HG03139 (cell line): ENCODE measurements around the gene TMA7B.

Source experiments
- ATAC-seq: cut with Tn5 transposase; IDR thresholded peaks from one replicate; pipeline ENCODE4 v1.9.1; 2021; ENCODE audit not compliant: unreplicated experiment

Gene TMA7B

GRCh38 chr22:39997939-39998726 is 37.9 kb downstream of the TMA7B start:
- ATAC-seq = no peak

DNA sequence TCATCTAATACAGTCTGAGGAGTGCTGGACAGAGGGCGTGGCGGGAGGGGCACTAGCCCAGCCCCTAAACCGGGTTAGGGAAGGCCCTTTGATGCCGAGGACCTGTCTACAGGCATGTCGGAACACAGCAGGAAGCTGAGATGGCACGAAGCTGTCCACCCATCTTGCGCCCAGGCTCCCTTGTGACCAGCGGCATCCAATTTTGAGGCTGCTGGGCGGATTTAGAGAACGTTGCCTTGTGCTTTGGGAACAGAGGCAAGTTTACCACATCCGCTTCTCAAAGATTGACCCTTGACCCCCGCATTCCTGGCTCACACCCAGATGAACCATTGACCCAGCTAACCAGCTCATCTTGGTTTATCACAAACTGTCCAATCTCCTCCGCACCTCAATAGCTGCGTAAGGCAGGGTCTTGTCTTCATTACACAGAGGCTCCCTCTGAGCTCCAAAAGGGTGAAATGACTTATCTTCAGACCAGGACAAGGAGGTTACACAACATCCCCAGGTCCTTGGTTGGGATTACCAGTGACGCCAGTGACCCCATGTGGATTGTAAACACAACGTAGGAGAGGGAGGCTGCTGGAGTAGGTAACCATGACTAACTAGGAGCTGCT is 39.1 kb downstream of the TMA7B start:
- ATAC-seq = no peak

- no peak for ATAC-seq
Observed at GRCh38 chr22:40000171-40000570, 40.0 kb downstream of the TMA7B start.

- no peak for ATAC-seq
Observed at GRCh38 chr22:40001106-40001505, 40.9 kb downstream of the TMA7B start.

DNA sequence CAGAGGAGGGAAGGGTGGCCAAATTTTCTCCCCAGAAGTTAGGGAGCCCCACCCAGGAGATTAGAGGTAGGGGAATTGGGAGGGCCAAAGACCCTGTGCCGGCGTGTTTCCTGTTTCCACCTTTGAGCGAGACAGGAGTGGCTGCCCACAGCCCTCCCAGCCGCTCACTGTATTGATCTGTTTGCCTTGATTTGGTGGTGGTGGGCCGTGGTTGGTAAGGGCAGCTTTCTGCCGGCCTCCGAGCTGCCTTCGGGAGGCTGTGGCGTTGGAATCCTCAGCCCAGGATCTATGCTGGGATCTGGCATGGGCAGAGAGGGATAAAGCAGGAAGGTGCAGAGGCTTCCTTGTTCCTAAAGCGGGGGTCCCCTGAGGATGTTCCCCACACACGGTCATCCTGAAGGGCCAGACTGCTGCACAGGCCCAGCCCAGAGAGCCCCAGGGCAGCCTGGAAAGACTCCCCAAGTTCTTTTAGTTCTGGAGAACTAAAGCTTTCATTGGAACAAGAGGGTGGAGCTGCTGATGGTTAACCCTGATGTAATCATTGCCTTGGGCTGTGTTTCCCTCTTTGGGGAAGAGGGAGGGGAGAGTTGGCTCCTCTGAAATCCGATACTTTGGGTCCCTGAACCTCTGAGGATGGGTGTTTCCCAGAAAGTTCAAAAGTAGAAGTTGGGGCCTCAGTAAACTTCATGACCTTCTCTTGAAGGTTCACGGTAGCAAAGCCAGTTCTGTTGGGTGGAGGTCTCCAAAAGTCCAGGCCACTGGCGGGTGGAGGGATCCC is 41.8 kb downstream of the TMA7B start:
- ATAC-seq = no peak

GRCh38 chr22:40002935-40003715 is 42.9 kb downstream of the TMA7B start:
- ATAC-seq = no peak

DNA sequence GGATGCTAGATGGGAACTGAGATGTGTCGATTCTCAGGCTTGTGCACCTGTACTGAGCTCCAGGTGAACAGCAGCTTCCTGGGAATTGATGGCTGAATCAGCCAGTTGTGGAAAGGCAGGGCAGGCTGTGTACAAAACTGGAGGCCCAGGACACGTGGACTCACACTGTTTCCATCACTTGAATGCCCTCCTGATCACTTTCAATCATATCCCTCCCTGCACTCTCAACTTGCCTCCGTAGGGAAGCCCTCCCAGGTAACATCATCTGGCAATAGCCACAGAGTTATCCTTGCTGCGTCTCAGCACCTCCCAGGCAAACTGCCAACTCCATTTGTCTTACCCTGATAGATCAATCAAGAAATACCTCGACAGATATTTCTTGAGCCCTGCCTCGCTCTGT is 44.6 kb downstream of the TMA7B start:
- no peak for ATAC-seq

DNA sequence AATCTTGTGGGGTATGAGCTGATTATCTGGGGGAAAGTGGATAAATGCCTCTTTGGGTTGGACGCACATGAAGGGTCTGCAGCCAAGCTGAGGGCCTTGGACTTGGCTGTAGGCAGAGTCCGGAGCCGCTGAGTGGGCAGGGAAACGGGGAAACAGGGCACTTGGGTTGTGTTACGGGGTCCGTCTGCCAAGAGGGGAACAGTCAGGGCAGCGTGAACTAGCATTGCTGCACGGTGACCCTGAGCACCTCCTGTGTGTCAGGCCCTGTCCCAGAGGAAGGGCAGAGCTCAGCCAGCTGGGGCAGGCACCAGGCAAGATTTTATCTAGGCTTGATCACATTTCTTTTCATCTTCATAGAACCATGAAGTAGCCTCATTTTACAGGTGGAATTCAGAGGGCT is 46.4 kb downstream of the TMA7B start:
- ATAC-seq = no peak

DNA sequence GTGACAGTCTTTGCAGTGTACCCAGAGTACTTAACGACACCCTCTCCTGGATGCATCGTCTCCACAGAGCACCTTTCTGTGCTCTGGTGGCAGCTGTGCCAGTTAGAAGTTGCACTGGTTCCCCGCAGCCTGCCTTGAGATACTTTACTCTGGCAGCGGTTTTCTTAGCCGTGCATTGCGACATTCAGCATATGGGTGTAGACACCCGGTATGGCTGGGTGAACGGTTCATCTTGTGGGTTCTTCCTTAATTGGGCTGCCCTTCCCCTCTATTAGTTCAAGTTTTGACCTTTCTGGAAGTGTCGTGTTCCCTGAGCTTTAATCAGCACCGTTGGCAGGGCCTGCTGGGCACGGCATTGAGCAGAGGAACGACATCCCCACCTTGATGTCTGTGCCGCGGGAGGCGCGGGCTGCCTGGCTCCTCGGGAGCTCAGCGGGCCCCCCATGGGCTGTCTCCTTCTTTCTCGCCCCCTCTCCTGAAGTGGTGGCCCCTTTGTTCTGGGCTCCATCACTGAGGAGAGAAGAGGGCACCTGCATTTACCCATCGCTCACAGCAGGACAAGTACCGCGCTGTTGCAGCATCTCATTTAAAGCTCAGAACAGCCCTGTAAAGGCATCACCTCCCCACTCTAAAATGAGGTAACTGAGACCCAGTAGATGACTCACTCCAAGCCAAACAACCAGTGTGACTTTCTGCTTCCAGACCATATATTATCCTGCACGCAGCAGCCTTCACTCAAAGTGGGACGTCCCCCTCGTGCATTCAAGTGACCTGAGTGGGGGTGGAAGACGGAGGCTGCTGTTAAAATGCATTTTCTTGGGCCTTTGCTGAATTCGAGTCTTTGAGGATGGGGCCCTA is 47.9 kb downstream of the TMA7B start:
- ATAC-seq = no peak

GRCh38 chr22:40008726-40009291 is 48.6 kb downstream of the TMA7B start:
- ATAC-seq = no peak

DNA sequence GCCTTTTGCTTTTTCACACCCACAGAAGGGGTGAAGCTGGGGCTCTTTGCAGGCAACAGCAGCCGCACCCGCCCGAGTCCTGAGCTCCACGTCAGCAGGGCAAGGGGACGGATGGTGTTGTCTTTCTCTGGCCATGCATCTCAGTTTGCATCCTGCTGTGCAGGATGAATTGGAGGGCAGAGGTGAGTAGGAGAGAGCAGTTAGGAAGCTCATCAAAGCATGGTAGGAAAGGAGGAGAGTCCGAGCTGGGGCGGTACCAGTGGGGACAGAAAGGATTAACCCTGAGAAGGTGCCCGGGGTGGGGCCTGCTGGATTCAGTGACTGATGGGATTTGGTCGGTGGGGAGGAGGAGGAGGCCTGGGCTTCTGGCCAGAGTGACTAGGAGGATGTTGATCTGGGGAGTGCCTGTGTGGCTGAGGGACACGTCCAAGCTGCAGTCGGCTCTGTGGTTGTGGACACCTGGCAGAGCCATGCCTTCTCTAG is 49.1 kb downstream of the TMA7B start:
- no peak for ATAC-seq

DNA sequence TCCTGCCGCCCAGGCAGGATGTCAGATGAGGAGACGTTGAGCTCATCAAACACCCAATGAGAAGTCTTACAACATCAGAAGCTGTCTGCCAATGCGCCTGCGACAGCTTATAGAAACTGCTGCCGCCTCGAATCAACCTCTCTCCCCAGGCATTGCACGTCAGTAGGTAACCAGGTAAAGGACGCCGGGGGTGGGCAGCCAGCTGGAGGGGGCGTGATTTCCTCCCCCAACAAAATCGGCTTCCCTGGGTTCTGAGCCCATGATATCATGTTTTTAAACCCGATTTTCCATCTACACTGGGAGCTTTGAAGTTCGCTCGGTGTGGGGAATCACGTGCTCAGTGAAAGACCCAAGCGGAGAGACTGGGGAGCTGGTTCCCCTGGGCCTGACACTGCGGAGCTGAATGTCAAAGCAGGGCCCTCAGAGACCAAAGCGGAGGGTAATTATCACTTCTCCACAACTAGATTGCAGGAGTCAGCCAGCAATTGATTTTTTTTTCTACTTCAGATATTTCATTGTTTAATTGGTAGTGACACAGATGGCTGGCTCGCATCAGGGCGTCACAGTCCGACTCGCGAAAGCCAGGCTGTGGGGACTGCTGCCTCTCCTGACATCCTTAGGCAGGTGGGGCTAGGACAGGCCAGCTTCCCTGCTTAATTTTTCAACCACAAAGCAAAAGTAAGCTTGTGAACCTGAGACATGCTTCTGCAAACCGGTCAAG is 49.9 kb downstream of the TMA7B start:
- no peak for ATAC-seq

DNA sequence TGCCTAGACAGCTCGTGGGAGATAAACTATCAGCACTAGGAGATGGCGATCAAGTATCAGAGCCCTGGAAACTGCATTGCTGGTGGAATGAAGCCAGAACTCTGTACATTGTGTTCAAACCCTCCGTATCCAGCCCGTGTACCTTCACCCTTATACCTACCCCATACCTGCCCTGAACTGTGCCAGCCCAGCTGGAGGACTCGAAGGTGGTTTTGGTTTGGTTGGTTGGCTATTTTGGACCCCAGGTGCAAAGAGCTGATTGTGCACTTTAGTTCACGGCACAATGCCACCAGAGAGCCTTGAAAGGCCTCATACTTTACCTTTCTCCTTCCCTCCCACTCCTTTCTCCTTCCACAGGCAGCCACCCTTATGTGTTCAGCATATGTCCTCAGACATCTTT is 50.5 kb downstream of the TMA7B start:
- ATAC-seq = no peak
